Effector CD4-positive, alpha-beta T cell (primary cell): ENCODE measurements around the gene NKAIN2.
"Not testable (repeated sequence)": the region's sequence is repeated elsewhere in the genome, so short reads cannot be mapped to it uniquely, and the experiment has no call there.

Experiments used
- DNase-seq: peaks from one replicate; pipeline ENCODE4 v3.0.0-alpha.2; 2020

The NKAIN2 gene

DNA sequence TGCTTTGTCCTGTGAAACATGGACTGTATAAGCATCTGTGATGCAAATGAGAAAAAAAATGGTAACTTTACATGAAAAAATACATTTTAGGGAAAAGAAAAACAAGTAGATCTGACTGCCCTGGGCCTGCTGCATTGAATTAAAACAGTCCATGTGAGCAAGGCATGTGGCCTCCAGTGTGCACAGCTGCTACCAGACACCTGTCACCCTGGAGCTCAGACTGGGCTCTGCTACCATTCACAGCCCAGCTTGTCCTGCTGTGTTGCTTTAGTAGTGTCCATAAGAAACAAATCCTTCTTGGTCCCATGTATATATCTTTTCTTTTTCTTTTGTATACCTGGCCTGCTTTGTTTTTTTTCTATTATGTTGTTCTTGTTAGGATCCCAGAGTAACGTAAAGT, 315.9 kb downstream of the NKAIN2 start:
- no peak for DNase-seq

DNA sequence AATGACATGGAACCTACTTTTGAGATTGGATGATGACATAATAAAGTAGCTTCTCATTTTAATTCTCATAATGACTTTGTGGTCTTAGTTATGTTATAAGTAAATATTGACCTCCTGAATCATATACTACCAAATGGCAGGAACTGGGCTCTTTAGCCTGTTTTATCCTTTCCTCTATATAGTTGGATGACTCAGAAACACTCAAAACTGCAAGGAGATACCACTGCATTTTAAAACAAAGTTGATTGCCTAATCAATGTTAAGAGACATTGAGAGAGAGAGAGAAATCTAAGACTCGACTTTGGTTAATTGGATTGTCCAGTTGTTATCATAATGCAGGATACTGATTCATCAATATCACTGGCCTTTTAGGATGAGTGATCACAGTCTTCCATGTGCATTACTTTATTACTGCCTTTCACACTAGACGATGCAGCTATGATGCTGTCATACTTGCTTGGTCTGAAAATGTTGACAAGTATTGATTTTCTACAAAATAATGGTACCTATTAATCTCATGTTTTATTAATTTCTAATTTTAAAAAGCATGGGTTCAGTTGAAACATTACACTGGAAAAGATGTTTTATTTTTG, 320.0 kb downstream of the NKAIN2 start:
- no peak for DNase-seq

DNA sequence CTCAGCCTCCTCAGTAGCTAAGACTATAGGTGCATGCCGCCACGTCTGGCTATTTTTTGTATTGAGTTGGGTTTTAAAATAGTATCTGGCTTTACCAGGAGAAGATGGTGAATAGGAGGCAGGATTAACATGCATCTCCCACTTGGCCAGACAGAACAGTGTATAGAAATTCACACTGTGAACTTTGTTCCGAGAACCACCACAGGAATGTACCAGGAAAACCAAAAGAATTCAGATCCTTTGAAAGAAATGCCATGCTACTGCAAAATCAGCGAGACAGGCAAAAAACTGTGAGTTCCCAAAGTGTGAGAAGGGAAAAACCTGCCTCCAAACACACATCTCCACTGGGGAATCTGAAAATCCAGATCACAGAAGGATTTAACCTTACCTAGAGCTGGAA, 327.6 kb downstream of the NKAIN2 start:
- DNase-seq = no peak

DNA sequence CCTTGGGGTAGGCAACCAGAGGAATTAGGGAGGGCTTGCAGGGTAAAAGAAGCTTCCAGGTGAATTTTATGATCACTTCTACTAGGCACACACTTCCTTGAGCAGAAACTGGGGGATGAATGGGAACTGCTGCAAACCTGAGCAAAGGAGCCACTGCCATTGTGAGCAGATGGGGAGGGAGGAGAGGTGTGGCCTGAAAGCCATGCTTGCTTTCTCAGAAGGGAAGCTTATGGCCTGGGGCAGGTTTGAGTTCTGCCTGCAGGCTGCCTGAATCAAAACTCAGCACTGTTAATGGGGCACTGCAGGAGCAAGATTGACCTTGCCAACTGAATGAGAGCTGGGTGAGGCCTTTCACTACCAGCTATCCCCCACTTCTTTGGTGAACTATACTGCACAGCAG, 328.1 kb downstream of the NKAIN2 start:
- DNase-seq = no peak

DNA sequence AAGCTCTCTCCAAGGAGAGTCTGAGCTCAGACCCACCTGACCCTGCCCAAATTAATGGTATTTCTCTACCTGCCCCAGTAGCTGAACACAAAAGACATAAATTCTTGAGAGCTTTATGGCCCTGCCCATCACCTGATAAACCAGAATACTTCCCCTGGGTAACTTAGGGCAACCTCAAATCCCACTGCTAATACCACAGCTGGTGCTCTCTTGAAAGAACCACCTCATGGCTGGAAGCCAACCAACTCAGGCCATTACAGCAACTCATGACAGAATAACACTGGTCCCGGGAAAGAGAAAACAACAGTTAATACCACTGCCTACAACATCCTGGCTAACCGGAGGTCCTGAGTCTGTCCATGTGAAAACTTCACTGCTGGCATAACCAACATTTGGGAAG, 328.6 kb downstream of the NKAIN2 start:
- DNase-seq = no peak

DNA sequence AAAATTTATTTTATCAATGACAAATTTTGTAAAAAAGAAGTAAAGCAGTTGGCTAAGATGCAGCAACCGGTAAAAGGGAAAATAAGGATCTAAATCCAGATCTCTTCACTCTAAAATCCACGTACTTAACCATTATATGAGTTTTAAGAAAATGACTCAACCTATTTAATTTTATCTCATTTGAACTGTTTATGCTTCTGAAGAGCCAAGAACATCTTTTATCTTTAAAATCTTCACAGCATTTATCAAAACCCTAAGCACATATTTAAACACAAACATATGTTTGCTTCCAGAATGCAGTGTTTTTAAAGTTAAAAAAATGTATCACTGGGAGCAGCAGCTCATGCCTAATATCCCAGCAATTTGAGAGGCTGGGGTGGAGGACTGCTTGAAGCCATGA, 339.2 kb downstream of the NKAIN2 start:
- DNase-seq = no peak

DNA sequence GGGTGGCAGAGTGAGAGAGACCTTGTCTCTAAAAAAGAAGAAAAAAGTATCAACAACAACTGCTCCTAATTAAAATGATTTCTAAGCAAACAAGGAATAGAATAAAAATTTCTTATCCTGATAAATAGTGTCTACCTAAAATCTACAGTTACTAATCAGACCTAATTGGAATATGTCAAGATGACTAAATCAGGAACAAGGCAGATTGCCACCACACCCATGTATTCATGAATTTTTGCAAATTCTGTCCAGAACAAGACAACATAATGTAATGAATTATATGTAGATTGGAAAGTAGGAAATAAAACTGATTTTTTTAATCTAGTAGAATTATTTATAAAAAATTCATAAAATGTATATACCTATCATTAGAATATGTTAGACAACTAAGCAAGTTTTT, 339.8 kb downstream of the NKAIN2 start:
- DNase-seq = no peak

DNA sequence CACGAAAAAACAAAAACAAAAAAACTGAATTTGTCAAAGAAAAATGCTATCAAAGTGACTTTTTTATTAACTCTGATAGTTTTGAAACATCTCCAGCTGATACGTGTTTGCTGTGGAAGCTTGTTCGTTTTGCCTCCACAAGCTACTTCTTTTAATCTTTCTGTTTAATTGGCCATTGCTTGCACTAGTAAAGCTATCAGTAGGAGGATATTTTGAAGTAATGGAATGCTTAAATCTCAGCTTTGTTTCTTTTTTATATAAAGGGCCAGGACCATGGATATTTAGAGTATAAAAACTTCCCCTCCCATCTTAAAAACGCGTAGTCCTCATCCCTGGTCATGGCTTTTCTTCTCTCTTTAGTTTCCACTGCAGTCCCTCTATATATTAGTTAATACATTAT, 344.0 kb downstream of the NKAIN2 start:
- DNase-seq = no peak

DNA sequence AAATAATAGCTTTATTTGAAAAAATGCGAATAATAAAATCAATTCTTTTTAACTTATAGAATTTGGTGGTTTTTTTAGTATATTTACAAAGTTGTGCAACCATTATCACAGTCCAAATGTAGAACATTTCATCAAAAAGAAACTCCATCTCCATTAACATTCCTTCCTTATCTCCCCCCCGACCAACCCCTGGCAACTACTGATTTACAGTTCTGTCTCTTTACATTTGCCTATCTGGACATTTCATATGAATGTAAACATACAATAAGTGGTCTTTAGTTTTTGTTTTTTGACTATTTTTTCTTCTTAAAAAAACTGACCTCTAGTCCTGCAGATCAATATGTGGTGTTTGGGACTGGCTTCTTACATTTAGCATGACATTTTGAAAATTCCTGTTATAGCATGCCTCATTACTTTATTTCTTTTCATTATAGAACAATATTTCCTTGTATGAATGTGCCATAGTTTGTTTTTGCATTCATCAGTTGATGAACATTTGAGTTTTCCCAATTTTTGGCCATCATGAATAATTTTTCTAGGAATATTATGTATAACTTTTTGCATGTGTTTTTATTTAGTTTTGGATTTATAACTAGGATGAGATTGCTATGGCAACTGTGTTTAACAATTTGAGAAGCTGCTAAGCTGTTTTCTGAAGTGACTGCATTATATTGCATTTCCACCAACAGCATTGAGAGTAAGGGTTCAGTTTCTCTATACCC, 344.7 kb downstream of the NKAIN2 start:
- no peak for DNase-seq

DNA sequence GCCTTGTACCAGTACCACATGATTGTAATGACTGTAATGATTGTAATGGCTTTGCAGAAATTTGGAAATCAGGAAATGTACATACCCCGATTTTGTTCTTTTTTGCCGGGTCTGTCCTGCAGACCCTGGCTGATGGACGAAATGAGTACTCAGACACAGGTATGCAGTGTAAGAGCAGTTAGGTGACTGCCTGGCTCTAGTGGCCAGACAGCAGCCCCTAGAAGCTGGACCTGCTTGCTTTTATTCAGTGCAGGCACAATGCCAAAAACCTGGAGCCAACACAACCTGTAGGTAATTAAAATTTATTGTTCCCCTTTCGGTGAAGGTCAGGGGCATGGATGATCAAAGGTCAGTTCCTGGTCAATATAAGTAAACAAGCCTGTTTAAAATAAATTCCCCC, 346.0 kb downstream of the NKAIN2 start:
- no peak for DNase-seq

DNA sequence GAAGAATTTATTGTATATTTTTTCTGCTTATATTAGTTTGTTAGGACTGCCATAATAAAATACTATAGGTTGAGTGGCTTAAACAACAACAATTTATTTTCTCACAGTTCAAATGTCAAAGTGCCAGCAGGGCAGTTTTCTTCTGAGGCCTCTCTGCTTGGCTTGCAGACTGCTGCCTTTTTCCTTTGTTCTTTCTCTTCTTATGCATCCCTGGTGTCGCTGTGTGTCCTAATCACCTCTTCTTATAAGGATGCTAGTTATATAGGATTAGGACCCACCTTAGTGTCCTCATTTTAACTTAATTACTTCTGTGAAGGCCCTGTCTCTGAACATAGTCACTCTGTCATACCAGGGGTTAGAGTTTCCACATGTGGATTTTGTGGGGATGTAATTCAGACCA, 354.4 kb downstream of the NKAIN2 start:
- no peak for DNase-seq

DNA sequence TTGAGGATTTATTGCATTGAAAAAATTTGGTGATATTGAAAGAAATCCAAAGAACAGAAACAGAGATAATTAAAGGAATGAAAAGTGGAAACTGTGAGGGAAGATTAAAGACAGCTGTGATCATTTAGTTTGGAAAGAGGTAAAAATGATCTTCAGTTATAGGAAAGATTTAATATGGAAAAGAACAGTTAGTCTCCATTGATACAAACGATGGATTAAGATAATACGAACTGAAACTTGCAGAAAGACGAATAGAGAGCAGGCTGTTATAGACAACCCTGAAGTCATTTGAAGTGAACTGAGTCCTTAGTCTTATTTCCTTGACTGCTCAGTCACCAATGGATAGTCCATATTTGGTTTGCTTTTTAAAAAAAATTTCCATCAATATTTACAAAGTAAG, 360.0 kb downstream of the NKAIN2 start:
- DNase-seq = no peak

DNA sequence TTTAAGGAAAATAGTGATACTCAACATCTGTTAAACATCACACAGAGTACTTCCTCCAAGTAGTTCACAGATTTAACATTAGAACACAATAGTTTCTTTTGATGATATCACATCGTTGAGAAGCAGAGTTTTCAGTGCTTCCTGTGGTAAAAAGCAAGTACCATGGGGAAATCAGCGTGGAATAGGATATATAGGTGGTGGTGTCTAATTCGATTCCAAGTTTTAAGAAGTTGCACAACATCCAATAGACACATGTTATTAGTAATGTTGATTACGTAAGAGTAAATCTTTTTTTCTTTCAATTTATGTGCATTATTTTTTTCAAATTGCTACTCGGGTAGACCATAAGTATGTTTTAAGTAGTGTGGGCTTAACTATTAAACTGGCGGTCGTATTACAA, 360.7 kb downstream of the NKAIN2 start:
- no peak for DNase-seq

DNA sequence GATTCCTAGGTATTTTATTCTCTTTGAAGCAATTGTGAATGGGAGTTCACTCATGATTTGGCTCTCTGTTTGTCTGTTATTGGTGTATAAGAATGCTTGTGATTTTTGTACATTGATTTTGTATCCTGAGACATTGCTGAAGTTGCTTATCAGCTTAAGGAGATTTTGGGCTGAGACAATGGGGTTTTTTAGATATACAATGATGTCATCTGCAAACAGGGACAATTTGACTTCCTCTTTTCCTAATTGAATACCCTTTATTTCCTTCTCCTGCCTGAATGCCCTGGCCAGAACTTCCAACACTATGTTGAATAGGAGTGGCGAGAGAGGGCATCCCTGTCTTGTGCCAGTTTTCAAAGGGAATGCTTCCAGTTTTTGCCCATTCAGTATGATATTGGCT, 363.6 kb downstream of the NKAIN2 start:
- DNase-seq = not testable (repeated sequence)

DNA sequence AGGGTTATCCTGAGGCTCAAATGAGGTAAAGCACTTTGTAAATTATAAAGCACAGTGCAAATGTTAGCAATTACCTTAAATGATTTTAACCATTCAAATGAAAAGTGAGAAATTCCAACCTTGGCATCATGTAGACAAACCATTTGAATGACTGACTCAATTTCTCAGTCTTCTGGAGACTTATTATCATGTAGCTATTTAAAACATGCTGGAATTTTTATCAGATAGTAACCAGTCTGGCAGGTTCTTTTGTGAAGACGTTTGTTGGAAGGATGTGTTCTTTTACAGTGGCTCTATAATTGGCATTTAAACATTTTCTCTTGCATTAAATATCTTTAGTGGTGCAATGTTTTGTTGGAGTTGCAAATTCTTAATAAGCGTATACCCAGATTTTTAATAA, 386.6 kb downstream of the NKAIN2 start:
- no peak for DNase-seq

DNA sequence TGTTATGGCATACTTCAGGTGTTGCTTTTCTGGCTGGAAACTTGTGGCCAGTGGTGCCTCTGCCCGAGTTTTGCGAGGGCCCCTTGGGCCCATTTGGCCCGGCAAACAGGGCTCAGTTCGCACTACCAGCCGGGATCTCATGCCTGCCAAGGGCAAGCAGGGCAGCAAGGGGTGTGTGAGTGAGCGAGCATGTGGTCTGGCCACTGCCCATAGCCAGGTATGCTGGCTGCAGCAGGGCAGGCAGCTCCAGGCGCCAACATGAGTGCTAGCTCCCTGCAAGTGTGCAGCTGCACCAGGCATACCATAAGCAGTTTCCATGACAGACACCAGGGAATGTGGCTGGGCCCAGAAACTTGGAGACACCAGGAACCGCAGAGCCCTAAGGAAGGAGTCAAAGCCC, 389.5 kb downstream of the NKAIN2 start:
- DNase-seq = no peak

DNA sequence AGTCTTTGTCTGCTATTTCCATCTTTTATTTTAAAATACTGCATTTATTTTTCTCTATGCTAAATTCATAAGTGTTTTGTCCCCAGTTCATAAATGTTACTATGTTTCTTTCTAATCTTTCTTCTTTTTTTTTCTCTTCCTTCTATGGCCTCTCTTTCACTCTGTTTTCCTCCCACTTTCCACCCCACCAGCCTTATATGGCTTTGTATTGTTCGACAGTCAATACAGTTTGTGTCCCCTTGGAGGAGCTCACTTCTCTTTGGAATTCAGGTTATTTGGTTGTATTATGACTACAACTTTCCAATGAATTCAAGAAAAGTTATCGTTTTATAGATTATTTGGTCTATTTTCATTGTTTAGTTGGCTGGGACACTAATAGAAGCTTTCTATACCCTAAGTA, 393.5 kb downstream of the NKAIN2 start:
- DNase-seq = no peak

DNA sequence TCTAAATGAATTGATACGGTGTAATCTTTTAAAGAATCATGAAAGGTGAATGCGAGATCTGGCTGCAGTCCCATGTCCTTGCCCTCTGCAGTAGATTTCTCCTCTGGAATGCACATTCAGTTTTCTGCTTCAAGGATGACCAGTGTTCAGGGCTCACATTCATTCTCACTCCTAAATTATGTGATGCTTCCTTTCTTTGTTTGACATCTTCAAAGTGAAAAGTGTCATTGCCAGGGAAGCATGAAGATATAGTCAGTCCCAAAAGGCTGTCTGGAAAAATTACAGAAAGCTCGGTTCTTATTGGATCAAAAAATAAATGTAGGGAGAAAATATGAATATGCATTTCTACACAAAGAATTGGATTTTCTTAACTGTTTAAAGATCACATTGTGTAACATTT, 395.6 kb downstream of the NKAIN2 start:
- DNase-seq = no peak

DNA sequence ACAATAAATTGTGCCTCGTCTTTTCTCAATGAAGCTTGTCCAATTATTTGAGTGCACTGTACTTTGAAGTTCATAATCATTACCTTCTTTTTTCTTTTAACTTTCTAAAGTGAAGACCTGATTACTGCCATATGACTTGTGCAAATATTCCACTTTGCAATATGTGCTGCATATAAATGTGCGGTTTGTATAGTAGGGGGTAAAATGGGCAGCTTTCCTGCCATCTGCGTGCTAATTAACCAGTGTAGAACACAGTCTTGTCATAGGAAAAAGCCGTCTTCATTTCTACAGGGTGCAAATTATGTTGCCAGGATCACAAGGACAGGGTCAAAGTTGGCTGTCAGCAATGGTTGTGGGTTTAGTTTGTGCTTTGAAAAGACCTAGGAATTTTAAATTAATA, 397.0 kb downstream of the NKAIN2 start:
- DNase-seq = no peak

DNA sequence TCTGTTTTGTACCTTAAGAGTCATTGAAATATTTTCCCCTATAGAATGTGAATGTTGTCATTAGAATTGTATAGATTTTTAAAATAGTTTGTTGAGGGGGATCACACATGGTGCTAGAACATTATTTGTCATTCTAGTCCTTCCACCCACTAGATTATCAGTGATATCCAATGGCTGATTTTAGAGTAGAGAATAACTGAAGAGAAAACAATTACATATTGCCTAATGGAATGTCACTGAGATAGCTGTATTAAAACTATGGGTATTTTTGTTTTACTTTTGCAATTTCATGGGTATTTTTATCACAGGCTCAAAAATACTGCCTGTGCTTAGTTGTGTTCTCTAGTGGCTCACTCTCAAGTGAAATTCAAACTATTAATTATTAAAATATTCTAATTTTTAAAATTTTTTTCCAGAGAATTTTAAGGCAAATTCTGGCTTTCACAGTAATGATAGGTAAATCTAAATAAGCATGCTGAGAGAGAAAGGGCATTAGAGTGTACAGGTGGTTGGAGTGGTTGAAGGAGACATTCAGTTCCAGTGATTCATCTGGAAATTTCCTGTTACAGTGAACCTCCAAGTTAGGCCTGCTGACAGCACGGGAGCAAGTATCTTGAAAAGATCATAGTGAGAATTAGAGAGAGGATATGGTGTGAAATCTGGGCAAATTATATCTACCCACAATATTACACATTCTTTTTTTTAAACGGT, 399.6 kb downstream of the NKAIN2 start:
- no peak for DNase-seq

DNA sequence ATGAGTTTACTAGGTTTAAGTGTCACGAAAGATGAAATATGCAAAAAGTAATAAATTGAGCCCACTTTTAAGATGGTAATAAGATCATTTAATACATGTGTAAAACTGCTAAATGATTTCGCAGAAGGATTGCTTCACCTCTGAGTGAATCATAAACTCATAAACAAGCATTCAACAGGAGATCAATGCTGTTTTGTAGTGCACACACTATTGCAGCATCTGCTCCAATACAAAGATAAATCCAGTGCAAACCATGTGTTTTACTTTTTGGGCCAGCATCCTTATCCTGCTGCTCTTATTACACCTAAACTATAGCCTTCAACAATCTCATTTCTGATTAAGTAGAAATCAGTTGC, 400.1 kb downstream of the NKAIN2 start:
- DNase-seq = no peak

DNA sequence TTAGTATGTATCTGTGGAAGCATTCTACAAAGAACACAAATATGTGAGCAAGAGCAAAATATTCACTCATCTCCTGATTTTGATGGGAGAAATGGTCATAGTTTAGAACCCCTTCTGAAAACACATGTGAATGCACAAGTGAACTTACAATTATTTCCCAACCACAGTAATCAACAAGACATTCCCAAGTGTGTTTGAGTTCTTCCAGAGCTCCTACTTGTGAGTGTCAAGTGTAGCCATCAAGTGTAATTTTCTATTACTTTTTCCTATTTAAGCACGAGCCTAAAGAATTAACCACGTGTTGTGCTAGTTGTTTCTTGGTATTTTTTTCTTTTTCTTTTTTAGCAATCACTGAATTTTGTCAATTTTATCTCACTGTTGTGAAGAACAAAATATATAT, 402.3 kb downstream of the NKAIN2 start:
- no peak for DNase-seq

DNA sequence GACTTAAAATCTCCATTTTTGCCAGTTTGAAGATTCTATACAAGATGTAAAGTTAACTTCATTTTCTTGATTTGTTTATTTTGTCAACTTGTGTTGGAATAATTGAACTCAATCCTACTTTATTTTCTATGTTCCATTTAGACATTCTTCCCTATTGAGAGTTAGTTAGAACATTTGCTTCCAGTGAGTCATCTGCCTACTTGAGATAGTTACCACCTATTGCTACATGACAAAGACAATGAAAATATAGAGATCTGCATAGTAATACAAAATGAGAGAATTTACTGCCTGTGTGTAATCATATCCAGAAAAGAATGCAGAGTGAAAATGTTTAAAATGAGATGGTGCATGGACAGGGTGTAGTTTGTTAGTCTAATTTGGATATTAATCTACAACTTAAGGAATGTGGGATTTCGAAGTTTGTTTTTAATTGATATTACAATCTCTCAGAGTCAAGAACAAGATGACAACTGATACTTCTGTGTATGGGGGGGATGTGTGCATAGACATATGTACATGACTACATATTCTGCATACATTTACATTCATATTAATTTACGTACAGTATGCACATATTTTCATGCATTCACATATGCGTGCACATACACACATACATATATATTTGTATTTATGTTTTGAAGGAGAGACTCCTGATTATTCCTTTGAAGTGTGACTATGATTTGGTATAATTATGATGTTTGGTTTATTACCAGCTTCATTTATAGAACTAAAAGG, 420.1 kb downstream of the NKAIN2 start:
- no peak for DNase-seq

DNA sequence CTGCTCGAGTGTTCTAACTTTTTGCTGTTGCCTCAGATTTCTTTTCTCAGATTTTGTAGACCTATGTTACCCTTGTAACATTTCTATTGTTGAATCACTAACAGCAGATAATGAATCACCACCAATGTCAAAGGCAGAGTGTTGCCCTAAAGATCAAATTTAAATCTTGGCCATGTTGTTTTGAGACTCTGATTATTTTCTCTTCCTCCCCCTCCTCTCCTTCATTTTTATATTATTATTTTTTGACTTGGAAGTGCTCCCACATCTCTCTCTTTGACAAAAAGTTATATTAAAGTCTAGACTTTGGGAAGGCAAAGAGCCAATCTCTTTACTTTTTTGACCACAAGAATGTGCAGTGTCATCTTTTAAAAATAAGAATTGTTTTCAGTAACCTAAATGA, 422.7 kb downstream of the NKAIN2 start:
- no peak for DNase-seq
